K562 (cell line): ENCODE data around the gene XPC. TPM values are rescaled to one million over a fixed set of nuclear protein-coding genes. Genes with fewer than 3 reads are reported as not detected.

Experiments
- ATAC-seq: fragments of 200-7000 bp; cut with Tn5 transposase; 3 replicates; pipeline ENCODE4 v1.9.1; 2020; ENCODE audit warnings: moderate library complexity
- Bru-seq: library from RNA; stranded (reverse); fragments of 400-500 nt; gene quantifications from one replicate; lab custom pipeline; 2021; lab: Mats Ljungman, UMichigan
- BruChase-seq, 2 experiments: library from RNA; stranded (reverse); fragments of 400-500 nt; gene quantifications; one replicate each; lab custom pipeline; 2021; lab: Mats Ljungman, UMichigan
- BruUV-seq: library from RNA; stranded (reverse); fragments of 400-500 nt; replicated peaks from 2 replicates; lab custom pipeline; 2021; lab: Mats Ljungman, UMichigan
- CTCF ChIA-PET: fragments of 300-600 bp; formaldehyde crosslinking; extraction: SDS; loops from one replicate; lab custom pipeline; 2021; ENCODE audit warnings: low intra/inter-chr PET ratio; lab: Yijun Ruan, JAX
- POLR2A ChIA-PET: fragments of 300-600, 350-650 bp; sonication (Branson Sonifier 250); formaldehyde crosslinking; extraction: SDS; loops from one replicate; lab custom pipeline; 2021; ENCODE audit warnings: antibody characterized with exemption, inconsistent platforms; lab: Yijun Ruan, JAX
- DNase-seq, 4 experiments: peaks; one replicate each; pipeline versions ENCODE4 v3.0.0 to v3.0.0-alpha.2; 2011 to 2018; ENCODE audit warnings: low spot score in 3 of 4, mixed read lengths in 3 of 4; ENCODE audit errors: extremely low read depth in 1 of 4
- FAIRE-seq: peaks from 2 replicates; lab custom pipeline; 2011; peaks lifted over from hg19 to GRCh38; lab: Jason Lieb, UNC
- H2AFZ ChIP-seq: 2 replicates; pipeline ENCODE4 v1.6.0; 2011; ENCODE audit warnings: low read depth, low read length, control low read depth, inconsistent platforms
- H3K27ac ChIP-seq: fragments of 200-600 bp; 3 replicates; pipeline ENCODE4 v1.8.0; 2011; ENCODE audit warnings: low read depth, mild to moderate bottlenecking, control low read depth, inconsistent platforms, low read length, moderate library complexity, mixed read lengths; ENCODE audit errors: extremely low read depth
- H3K27me3 ChIP-seq, 2 experiments: fragments of 300-600 bp in 1 of 2; 2 replicates in 1 of 2; 3 replicates in 1 of 2; pipeline versions ENCODE4 v1.6.0 to v1.8.0; 2011; ENCODE audit warnings: inconsistent platforms in 2 of 2, low read length in 2 of 2, mild to moderate bottlenecking in 1 of 2, mixed read lengths in 1 of 2, moderate library complexity in 1 of 2; ENCODE audit not compliant: control insufficient read depth in 2 of 2, insufficient read depth in 2 of 2
- H3K36me3 ChIP-seq: fragments of 300-600 bp; 3 replicates; pipeline ENCODE4 v1.8.0; 2011; ENCODE audit warnings: mild to moderate bottlenecking, low read length, inconsistent platforms; ENCODE audit not compliant: control insufficient read depth, insufficient read depth
- H3K4me1 ChIP-seq, 2 experiments: fragments of 200-600 bp in 1 of 2; replicated peaks in 1 of 2; 2 replicates in 1 of 2; 3 replicates in 1 of 2; pipeline versions ENCODE4 v1.5.1 to v1.8.0; 2011; ENCODE audit warnings: inconsistent platforms in 2 of 2, low read length in 2 of 2, mild to moderate bottlenecking in 1 of 2, mixed read lengths in 1 of 2, moderate library complexity in 1 of 2; ENCODE audit not compliant: control insufficient read depth in 2 of 2, insufficient read depth in 2 of 2
- H3K4me2 ChIP-seq: 2 replicates; pipeline ENCODE4 v1.6.1; 2011; ENCODE audit warnings: low read length, control low read depth, inconsistent platforms, mixed read lengths; ENCODE audit not compliant: insufficient read depth
- H3K4me3 ChIP-seq: fragments of 200-600 bp; sonication (generic), shearing (Covaris generic); 2 replicates; pipeline ENCODE4 v1.5.1; 2016; ENCODE audit warnings: control low read depth, inconsistent platforms
- H3K79me2 ChIP-seq: fragments of 200-600 bp; 3 replicates; pipeline ENCODE4 v1.8.0; 2011; ENCODE audit warnings: low read length, inconsistent platforms; ENCODE audit not compliant: control insufficient read depth, insufficient read depth
- H3K9ac ChIP-seq, 2 experiments: 2 replicates each; pipeline versions ENCODE4 v1.6.0 to v1.6.1; 2011; ENCODE audit warnings: low read depth in 2 of 2, low read length in 2 of 2, control low read depth in 1 of 2, inconsistent platforms in 1 of 2, mild to moderate bottlenecking in 1 of 2, mixed read lengths in 1 of 2; ENCODE audit not compliant: insufficient read depth in 1 of 2
- H3K9me1 ChIP-seq: one replicate; pipeline ENCODE4 v1.6.0; 2011; ENCODE audit warnings: inconsistent platforms, mild to moderate bottlenecking, low read length, moderate library complexity; ENCODE audit not compliant: control insufficient read depth, insufficient read depth
- H3K9me3 ChIP-seq: replicated peaks from 2 replicates; pipeline ENCODE4 v1.5.1; 2011; ENCODE audit warnings: low read depth, low read length, inconsistent platforms; ENCODE audit not compliant: control insufficient read depth, insufficient read depth
- H4K20me1 ChIP-seq: replicated peaks from 2 replicates; pipeline ENCODE4 v1.6.1; 2011; ENCODE audit warnings: low read length, inconsistent platforms, mixed read lengths; ENCODE audit not compliant: control insufficient read depth, insufficient read depth
- HIVEP1 ChIP-seq: fragments of 250-450 bp; sonication (Bioruptor Pico); IDR thresholded peaks from 2 replicates; pipeline ENCODE4 v1.4.0; 2020; ENCODE audit warnings: mild to moderate bottlenecking
- NR3C1 ChIP-seq: sonication (generic); formaldehyde crosslinking; IDR thresholded peaks from 2 replicates; pipeline ENCODE4 v1.8.1; 2022; ENCODE audit warnings: missing genetic modification reagents
- SMARCB1 ChIP-seq: IDR thresholded peaks from 2 replicates; pipeline ENCODE4 v1.6.1; 2011; ENCODE audit warnings: improper control_type of control experiment, low read depth; ENCODE audit not compliant: insufficient read length
- SP1 ChIP-seq: sonication (generic); formaldehyde crosslinking; IDR thresholded peaks from 2 replicates; pipeline ENCODE4 v1.8.1; 2022; ENCODE audit warnings: mild to moderate bottlenecking, missing genetic modification reagents
- STAT5A ChIP-seq: IDR thresholded peaks from 2 replicates; pipeline ENCODE4 v1.6.1; 2012; ENCODE audit warnings: low read length, inconsistent platforms, borderline replicate concordance
- TEAD4 ChIP-seq, 2 experiments: sonication (generic) in 1 of 2; formaldehyde crosslinking in 1 of 2; IDR thresholded peaks; 2 replicates each; pipeline versions ENCODE4 v1.6.1 to v1.8.0; 2012 to 2022; ENCODE audit warnings: borderline replicate concordance in 1 of 2, inconsistent platforms in 1 of 2, low read length in 1 of 2, mild to moderate bottlenecking in 1 of 2, missing genetic modification reagents in 1 of 2
- ZFX ChIP-seq: sonication (generic); formaldehyde crosslinking; IDR thresholded peaks from 2 replicates; pipeline ENCODE4 v1.8.0; 2022; ENCODE audit warnings: mild to moderate bottlenecking, missing genetic modification reagents, moderate library complexity
- WGBS: fragments of 100-300 bp; shearing (Covaris generic); methylation state at CpG from one replicate; pipeline ENCODE4 v1.1.6; 2016; ENCODE audit warnings: low coverage, mixed read lengths; ENCODE audit not compliant: insufficient coverage; ENCODE audit errors: missing lambda C conversion rate; 5-methylcytosine and 5-hydroxymethylcytosine counted together
- in situ Hi-C: fragments of 300-500 bp; cut with MboI; formaldehyde crosslinking; loops from 4 replicates; pipeline ENCODE4 v1.15.0; 2018; ENCODE audit warnings: inconsistent platforms, mixed read lengths
- intact Hi-C: fragments of 100-400 bp; cut with micrococcal nuclease; formaldehyde crosslinking; loops from 2 replicates; pipeline ENCODE4 v1.14.2; 2022
- long read RNA-seq, 3 experiments: library from polyadenylated mRNA in 2 of 3; library from RNA in 1 of 3; unstranded in 2 of 3; stranded (forward) in 1 of 3; transcript quantifications; one replicate each; pipeline ENCODE4 v2.0.0, GENCODE V29; 2019 to 2022
- polyA minus RNA-seq, 3 experiments: library from RNA; depleted of rRNA, polyadenylated mRNA; stranded (reverse); fragments of >200 nt; gene quantifications; 2 replicates each; pipeline ENCODE4 v1.2.3, GENCODE V29; 2011
- polyA plus RNA-seq, 8 experiments: library from polyadenylated mRNA; depleted of rRNA in 4 of 8; stranded (reverse) in 5 of 8; unstranded in 3 of 8; fragments of >200 nt; fragmentation: Nextera tagmentation in 2 of 8; fragmentation: Illumina TruSeq in 1 of 8; extraction: Ambion mirVana in 2 of 8; extraction: Trizol in 1 of 8; gene quantifications; 2 replicates each; pipeline versions ENCODE4 v1.2.1 to v1.2.3, GENCODE V29; 2011 to 2014; ENCODE audit warnings: inconsistent platforms in 1 of 8, missing spikeins in 1 of 8
- total RNA-seq, 7 experiments: library from RNA; depleted of rRNA in 6 of 7; stranded (reverse); fragments of >200 nt in 6 of 7; fragmentation: Illumina TruSeq in 2 of 7; extraction: Trizol in 2 of 7; gene quantifications; 2 replicates each; pipeline versions ENCODE4 v1.2.1 to v1.2.3, GENCODE V29; 2011 to 2021; ENCODE audit warnings: low replicate concordance in 1 of 7
- TF ChIP-seq, protein P1 (sequence below): sonication (generic); formaldehyde crosslinking; IDR thresholded peaks from 2 replicates; pipeline ENCODE4 v1.8.0; 2022; ENCODE audit warnings: mild to moderate bottlenecking, missing genetic modification reagents

XPC gene
- total RNA-seq (2011; cell fraction: chromatin; rRNA removed; ENCODE audit: low replicate concordance) = 61.0 and 92.1 TPM in 2 replicates
- total RNA-seq (2011; cell fraction: nucleolus; rRNA removed) = 32.5 and 33.7 TPM in 2 replicates
- total RNA-seq (2011; cell fraction: nucleoplasm; rRNA removed) = 45.0 and 59.2 TPM in 2 replicates
- 51.8 and 54.1 TPM in 2 replicates for total RNA-seq (2014; rRNA removed)
- total RNA-seq (2014; rRNA removed; fragmentation: Illumina TruSeq; extraction: Trizol) = 41.2 and 49.8 TPM in 2 replicates
- total RNA-seq (2015; rRNA removed; fragmentation: Illumina TruSeq; extraction: Trizol) = 41.3 and 44.2 TPM in 2 replicates
- 44.5 and 54.0 TPM in 2 replicates for total RNA-seq (2021)
- polyA plus RNA-seq (2011; rRNA removed) = 25.1 and 25.5 TPM in 2 replicates
- polyA plus RNA-seq (2011; cell fraction: cytosol; rRNA removed) = 11.7 and 15.8 TPM in 2 replicates
- polyA plus RNA-seq (2011; cell fraction: nucleus; rRNA removed) = 76.2 and 81.9 TPM in 2 replicates
- polyA plus RNA-seq (2012) = 41.7 and 44.5 TPM in 2 replicates
- polyA plus RNA-seq (2014; fragmentation: Illumina TruSeq; extraction: Trizol) = 54.4 and 54.7 TPM in 2 replicates
- polyA plus RNA-seq (2014; fragmentation: Nextera tagmentation; extraction: Ambion mirVana) = 1 to 10 TPM; 3.8 to 4.1 TPM
- polyA plus RNA-seq (2014; rRNA removed) = 33.8 and 42.4 TPM in 2 replicates
- polyA minus RNA-seq (2011; rRNA and poly(A)+ RNA removed) = 30.9 and 32.3 TPM in 2 replicates
- polyA minus RNA-seq (2011; cell fraction: cytosol; rRNA and poly(A)+ RNA removed) = 24.0 and 24.8 TPM in 2 replicates
- polyA minus RNA-seq (2011; cell fraction: nucleus; rRNA and poly(A)+ RNA removed) = 34.9 and 53.4 TPM in 2 replicates
- Bru-seq, nascent RNA = percentile 89 among the genes with signal in this experiment
- percentile 86 among the genes with signal in this experiment for BruChase-seq, experiment 1, labeled RNA remaining after a 2-hour chase
- BruChase-seq, experiment 2, labeled RNA remaining after a 6-hour chase = percentile 84 among the genes with signal in this experiment
- long read RNA-seq, experiment 1, transcript XPC-201 (16 exons, 3,832 nt) = major isoform, 20 of 173 reads
- long read RNA-seq, experiment 1, partial matches to known transcripts = 114 of 173 reads
- long read RNA-seq, experiment 1, other reads (novel, unspliced or antisense) = 36 of 173 reads
- long read RNA-seq, experiment 2, transcript XPC-201 (16 exons, 3,832 nt) = major isoform, 7 of 38 reads
- long read RNA-seq, experiment 2, partial matches to known transcripts = 23 of 38 reads
- long read RNA-seq, experiment 2, other reads (novel, unspliced or antisense) = 8 of 38 reads
- long read RNA-seq, experiment 3, partial matches to known transcripts = 26 of 32 reads
- long read RNA-seq, experiment 3, other reads (novel, unspliced or antisense) = 3 of 32 reads

DNA sequence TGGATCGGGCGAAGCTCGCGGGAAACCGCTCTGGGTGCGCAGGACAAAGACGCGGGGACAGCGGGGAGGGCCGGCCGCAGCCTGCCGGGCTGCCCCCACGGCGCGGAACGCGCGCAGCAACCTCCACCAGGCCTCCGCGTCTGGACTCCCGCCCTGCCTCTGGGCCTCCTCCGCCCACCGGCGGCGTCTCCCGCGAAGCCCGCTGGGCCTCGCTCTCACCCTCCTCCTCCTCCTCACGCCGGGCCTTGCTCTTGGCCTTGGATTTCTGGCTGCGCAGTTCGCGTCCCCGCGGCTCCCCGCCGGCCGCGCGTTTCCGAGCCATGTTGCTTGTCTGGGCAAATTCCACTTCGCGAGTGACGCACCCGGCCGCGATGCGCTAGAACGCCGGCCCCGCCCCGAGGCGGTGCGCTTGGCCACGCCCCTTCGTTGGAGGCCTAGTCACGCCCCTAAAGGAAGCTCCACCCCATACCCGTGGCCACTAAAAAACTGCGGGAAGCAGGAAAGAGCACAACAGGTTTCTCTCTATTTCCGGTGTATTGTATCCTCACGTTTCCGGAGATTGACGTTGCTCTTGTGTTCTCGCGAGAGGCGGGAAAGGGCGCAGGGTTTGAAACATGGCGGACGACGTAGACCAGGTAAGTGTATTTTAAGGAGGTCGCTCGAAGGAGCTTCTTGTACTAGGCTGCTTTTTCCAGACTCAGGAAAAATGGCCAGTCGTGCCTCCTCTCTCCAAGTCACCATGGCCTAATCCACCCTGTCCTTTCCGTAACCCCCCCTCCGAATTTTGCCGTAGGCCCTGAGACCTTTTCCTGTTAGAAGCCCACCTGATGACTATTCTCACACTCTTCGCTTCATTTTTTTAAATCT lies at the start of gene XPC, which contains the start of gene LSM3:
XPC (minus strand) TSS at position 355 of the 867 bp plus-strand sequence; CDS start at position 322, 33 bp downstream.
LSM3 (plus strand) TSS at position 571 of the 867 bp plus-strand sequence; CDS start at position 615, 44 bp downstream.
- H3K4me2 ChIP-seq = peak within 1 kb of the TSS; percentile 94
- peaks cover 13 to 41% of the 10 kb centered on the region in 2 experiments for H3K4me1 ChIP-seq
- TSS peak; percentile 55 for BruUV-seq
- no peak for TF ChIP-seq NR3C1 (CRISPR knock-in tag)
- peak; percentile 100 for TF ChIP-seq ZFX (CRISPR knock-in tag)
- TF ChIP-seq STAT5A = no peak
- TF ChIP-seq TEAD4 (IDR thresholded peaks at IDR 0.05; ENCODE audit: low read length) = no peak; the same call in 1 of the 2 replicates
- no peak for TF ChIP-seq TEAD4 (CRISPR knock-in tag; IDR thresholded peaks at IDR 0.05; ENCODE audit: borderline replicate concordance)
- TF ChIP-seq, protein P1, sequence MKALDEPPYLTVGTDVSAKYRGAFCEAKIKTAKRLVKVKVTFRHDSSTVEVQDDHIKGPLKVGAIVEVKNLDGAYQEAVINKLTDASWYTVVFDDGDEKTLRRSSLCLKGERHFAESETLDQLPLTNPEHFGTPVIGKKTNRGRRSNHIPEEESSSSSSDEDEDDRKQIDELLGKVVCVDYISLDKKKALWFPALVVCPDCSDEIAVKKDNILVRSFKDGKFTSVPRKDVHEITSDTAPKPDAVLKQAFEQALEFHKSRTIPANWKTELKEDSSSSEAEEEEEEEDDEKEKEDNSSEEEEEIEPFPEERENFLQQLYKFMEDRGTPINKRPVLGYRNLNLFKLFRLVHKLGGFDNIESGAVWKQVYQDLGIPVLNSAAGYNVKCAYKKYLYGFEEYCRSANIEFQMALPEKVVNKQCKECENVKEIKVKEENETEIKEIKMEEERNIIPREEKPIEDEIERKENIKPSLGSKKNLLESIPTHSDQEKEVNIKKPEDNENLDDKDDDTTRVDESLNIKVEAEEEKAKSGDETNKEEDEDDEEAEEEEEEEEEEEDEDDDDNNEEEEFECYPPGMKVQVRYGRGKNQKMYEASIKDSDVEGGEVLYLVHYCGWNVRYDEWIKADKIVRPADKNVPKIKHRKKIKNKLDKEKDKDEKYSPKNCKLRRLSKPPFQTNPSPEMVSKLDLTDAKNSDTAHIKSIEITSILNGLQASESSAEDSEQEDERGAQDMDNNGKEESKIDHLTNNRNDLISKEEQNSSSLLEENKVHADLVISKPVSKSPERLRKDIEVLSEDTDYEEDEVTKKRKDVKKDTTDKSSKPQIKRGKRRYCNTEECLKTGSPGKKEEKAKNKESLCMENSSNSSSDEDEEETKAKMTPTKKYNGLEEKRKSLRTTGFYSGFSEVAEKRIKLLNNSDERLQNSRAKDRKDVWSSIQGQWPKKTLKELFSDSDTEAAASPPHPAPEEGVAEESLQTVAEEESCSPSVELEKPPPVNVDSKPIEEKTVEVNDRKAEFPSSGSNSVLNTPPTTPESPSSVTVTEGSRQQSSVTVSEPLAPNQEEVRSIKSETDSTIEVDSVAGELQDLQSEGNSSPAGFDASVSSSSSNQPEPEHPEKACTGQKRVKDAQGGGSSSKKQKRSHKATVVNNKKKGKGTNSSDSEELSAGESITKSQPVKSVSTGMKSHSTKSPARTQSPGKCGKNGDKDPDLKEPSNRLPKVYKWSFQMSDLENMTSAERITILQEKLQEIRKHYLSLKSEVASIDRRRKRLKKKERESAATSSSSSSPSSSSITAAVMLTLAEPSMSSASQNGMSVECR = peak; percentile 91
- peak; percentile 63 for TF ChIP-seq SMARCB1
- TF ChIP-seq SP1 (CRISPR knock-in tag) = peak; percentile 98
- no peak for TF ChIP-seq HIVEP1 (CRISPR knock-in tag)

More for the DNA sequence above, at the start of gene XPC, which contains the start of gene LSM3:
- intact Hi-C loops = loop anchor here (1.0 to 5.0 kb wide), 3 partner anchors 54 to 281 kb away; partner anchors contain the start of gene CHCHD4
- Histone ChIP-seq H3K36me3 (peaks cover 33% of the 10 kb centered on the region), H3K9me3 (no peaks in the 10 kb centered on the region), H3K27ac (peak within 1 kb of the TSS; percentile 89), H3K27me3 (no peaks in the 10 kb centered on the region), H3K9me1 (no peaks in the 10 kb centered on the region), H3K4me3 (peak within 1 kb of the TSS; percentile 65), H2AFZ (peak within 1 kb of the TSS; percentile 95), H3K9ac (peak within 1 kb of the TSS; percentile 97), H4K20me1 (no peaks in the 10 kb centered on the region), H3K79me2 (peaks cover 97% of the 10 kb centered on the region)
- ATAC-seq = peak; percentile 96
- in situ Hi-C loops = no loop called here
- CTCF ChIA-PET = no interaction called here
- DNase-seq = peak; percentile 95 to 99 (median 96)
- POLR2A ChIA-PET = interaction anchor here (0.6 to 3.5 kb wide), 33 partner anchors 8 to 864 kb away, joined by 3 to 28 read pairs (median 5); partner anchors contain the start of genes CHCHD4 and TMEM43
- FAIRE-seq = peak; percentile 98
- under 1% methylated on average over 78 of the region's 78 CpGs for WGBS
